Esophagus muscularis mucosa (tissue), 4 donors: Measurements from ENCODE around the gene OXNAD1. TPM values are rescaled to one million over a fixed set of nuclear protein-coding genes. Genes with fewer than 3 reads are reported as not detected.

Source experiments
- DNase-seq: peaks from one replicate; pipeline ENCODE4 v3.0.0-alpha.2; 2017; ENCODE audit errors: extremely low spot score
- H3K27ac ChIP-seq, 4 donors: fragments of 200-600 bp; sonication (generic); replicated peaks in 1 of 4; 1 replicate in 3 of 4; 2 replicates in 1 of 4; pipeline ENCODE4 v1.5.1; 2016 to 2019; ENCODE audit warnings: mild to moderate bottlenecking in 1 of 4
- H3K27me3 ChIP-seq, 4 donors: fragments of 200-600 bp; sonication (generic); one replicate each; pipeline versions ENCODE4 v1.5.1 to v1.6.0; 2016 to 2019
- H3K36me3 ChIP-seq, 4 donors: fragments of 200-600 bp; sonication (generic); one replicate each; pipeline ENCODE4 v1.5.1; 2016 to 2019
- H3K4me1 ChIP-seq, 4 donors: fragments of 200-600 bp; sonication (generic); one replicate each; pipeline ENCODE4 v1.5.1; 2016 to 2019
- H3K4me3 ChIP-seq, 4 donors: fragments of 200-600 bp; sonication (generic); 1 replicate in 2 of 4; 2 replicates in 2 of 4; pipeline ENCODE4 v1.5.1; 2016 to 2019; ENCODE audit warnings: mild to moderate bottlenecking in 4 of 4, moderate library complexity in 1 of 4
- H3K9me3 ChIP-seq, 4 donors: fragments of 200-600 bp; sonication (generic); 1 replicate in 3 of 4; 2 replicates in 1 of 4; pipeline ENCODE4 v1.5.1; 2016 to 2019
- CTCF ChIP-seq, 3 experiments: fragments of 200-600 bp in 2 of 3; fragments of 450-650 bp in 1 of 3; sonication (generic) in 2 of 3; IDR thresholded peaks; one replicate each; pipeline ENCODE4 v1.5.1; 2017 to 2019; ENCODE audit warnings: antibody characterized with exemption in 3 of 3, mild to moderate bottlenecking in 2 of 3, moderate library complexity in 1 of 3
- EP300 ChIP-seq: sonication (generic); formaldehyde crosslinking; IDR thresholded peaks from one replicate; pipeline ENCODE4 v1.6.1; 2017; ENCODE audit warnings: antibody characterized with exemption
- POLR2A ChIP-seq: fragments of 450-650 bp; IDR thresholded peaks from one replicate; pipeline ENCODE4 v1.6.1; 2017; ENCODE audit warnings: antibody characterized with exemption, moderate library complexity, mild to moderate bottlenecking, low read depth
- POLR2AphosphoS5 ChIP-seq, 2 donors: sonication (generic); formaldehyde crosslinking; IDR thresholded peaks; one replicate each; pipeline ENCODE4 v1.6.1; 2017; ENCODE audit warnings: antibody characterized with exemption in 2 of 2
- WGBS: methylation state at CpG from one replicate; pipeline ENCODE4 v1.1.5; 2018; 5-methylcytosine and 5-hydroxymethylcytosine counted together
- intact Hi-C: fragments of 100-400 bp; cut with DNase I; formaldehyde crosslinking; loops from one replicate; pipeline ENCODE4 v1.15.1; 2023
- total RNA-seq, 4 donors: library from RNA; depleted of rRNA; stranded (reverse); fragments of >200 nt; gene quantifications; one replicate each; pipeline versions ENCODE4 v1.1.0 to v1.2.1, GENCODE V29; 2016

The OXNAD1 gene
- total RNA-seq, 4 donors from 2014 or later: 6.7 to 13.3 (median 10.2) TPM

DNA sequence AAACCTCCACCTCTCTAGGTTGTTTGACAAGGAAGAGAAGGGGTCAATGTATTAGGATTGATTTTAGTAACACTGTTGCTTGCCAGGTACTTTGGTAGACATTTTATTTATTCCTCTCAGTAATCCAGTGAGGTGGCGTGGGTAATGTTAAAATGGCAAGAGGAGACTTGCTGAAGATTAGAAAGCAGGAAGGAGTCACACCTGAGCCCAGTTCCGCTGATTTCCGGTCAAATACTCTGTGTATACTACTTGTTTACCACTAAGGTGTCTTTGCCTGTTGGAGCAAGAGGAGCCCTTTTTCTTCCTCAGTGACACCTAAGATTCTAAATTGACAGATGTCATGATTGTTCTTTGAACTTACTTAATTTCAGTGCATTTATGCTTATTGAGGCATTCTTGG is 1.7 kb downstream of the OXNAD1 start:
- WGBS: 76% methylated on average over 3 of the region's 3 CpGs
- no peak for TF ChIP-seq POLR2A
- TF ChIP-seq CTCF (IDR thresholded peaks at IDR 0.05): no peak
- TF ChIP-seq POLR2AphosphoS5 (IDR thresholded peaks at IDR 0.05): no peak
- no peak for TF ChIP-seq EP300
- H3K4me1 ChIP-seq: peaks cover 38 to 63% (median 59%) of the 10 kb centered on the region in 4 donors
- H3K27me3 ChIP-seq: no peaks in the 10 kb centered on the region
- H3K36me3 ChIP-seq: peaks cover 6 to 32% (median 24%) of the 10 kb centered on the region in 4 donors
- no peak overlapping the region for H3K4me3 ChIP-seq
- no peaks in the 10 kb centered on the region for H3K9me3 ChIP-seq
- intact Hi-C loops: no loop called here
- H3K27ac ChIP-seq: peak overlapping the region; percentile 13 to 94 (median 66)
- DNase-seq: no peak

DNA sequence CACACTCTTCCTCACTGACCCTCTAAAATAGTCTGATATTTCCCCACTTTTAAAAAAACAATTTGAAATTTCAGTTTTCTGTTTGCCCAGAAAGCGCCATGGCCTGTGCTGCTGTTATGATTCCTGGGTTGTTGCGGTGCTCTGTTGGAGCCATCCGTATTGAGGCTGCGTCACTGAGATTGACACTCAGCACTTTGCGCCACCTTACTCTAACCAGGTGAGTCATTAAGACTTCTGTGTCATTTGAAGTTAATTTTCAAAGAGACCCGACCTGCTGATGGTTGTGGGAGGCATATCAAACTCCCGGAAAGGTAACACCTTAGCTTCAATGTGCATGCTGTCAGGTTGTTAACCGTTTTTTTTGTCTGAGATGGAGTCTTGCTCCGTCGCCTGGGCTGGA is 5.8 kb downstream of the OXNAD1 start:
- no peak for DNase-seq
- peaks cover 6 to 48% (median 31%) of the 10 kb centered on the region in 4 donors for H3K36me3 ChIP-seq
- H3K4me3 ChIP-seq: no peak overlapping the region
- peaks cover 21 to 31% (median 31%) of the 10 kb centered on the region in 4 donors for H3K4me1 ChIP-seq
- 94% methylated on average over 10 of the region's 10 CpGs for WGBS
- no peaks in the 10 kb centered on the region for H3K27me3 ChIP-seq
- intact Hi-C loops: no loop called here
- no peak for TF ChIP-seq EP300
- no peak for TF ChIP-seq POLR2AphosphoS5 (IDR thresholded peaks at IDR 0.05)
- H3K9me3 ChIP-seq: no peaks in the 10 kb centered on the region
- H3K27ac ChIP-seq: no peak overlapping the region

DNA sequence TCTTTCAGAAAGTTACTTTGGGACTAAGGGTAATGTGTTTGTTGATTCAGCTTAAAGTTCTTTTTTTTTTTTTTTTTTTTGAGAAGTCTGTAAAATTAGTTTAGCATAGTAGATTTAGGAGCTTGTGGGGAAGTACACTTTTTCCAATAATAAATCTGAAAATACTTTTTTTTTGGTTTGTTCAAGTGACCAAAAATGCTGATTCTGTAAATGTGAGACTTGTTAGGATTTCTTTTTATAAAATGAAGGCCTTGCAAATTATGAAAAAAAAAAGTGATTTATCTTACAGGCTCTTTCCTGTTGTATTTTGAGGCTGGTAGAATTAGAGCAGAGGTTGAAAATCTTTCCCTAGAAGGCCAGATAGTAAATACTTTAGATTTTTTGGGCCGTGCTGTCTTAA is 7.6 kb downstream of the OXNAD1 start:
- Histone ChIP-seq H3K27me3 (no peaks in the 10 kb centered on the region), H3K36me3 (peaks cover 6 to 50% (median 34%) of the 10 kb centered on the region in 4 donors), H3K9me3 (no peaks in the 10 kb centered on the region), H3K4me1 (peaks cover 9 to 15% (median 14%) of the 10 kb centered on the region in 4 donors), H3K4me3 (no peak overlapping the region), H3K27ac (no peak overlapping the region)
- TF ChIP-seq CTCF (IDR thresholded peaks at IDR 0.05) (no peak), EP300 (no peak), POLR2AphosphoS5 (IDR thresholded peaks at IDR 0.05) (no peak), POLR2A (no peak)
- intact Hi-C loops: no loop called here
- WGBS: 88% methylated on average over 1 of the region's 1 CpG
- no peak for DNase-seq

GRCh38 chr3:16273867-16274266 is 8.9 kb downstream of the OXNAD1 start:
- Histone ChIP-seq H3K36me3 (peaks cover 6 to 50% (median 34%) of the 10 kb centered on the region in 4 donors), H3K9me3 (no peaks in the 10 kb centered on the region), H3K4me3 (no peak overlapping the region), H3K27ac (no peak overlapping the region), H3K4me1 (peaks cover 3 to 15% (median 9%) of the 10 kb centered on the region in 4 donors), H3K27me3 (no peaks in the 10 kb centered on the region)
- intact Hi-C loops: no loop called here
- no peak for TF ChIP-seq POLR2A
- TF ChIP-seq CTCF (IDR thresholded peaks at IDR 0.05): no peak
- TF ChIP-seq EP300: no peak
- no peak for TF ChIP-seq POLR2AphosphoS5 (IDR thresholded peaks at IDR 0.05)
- WGBS: 89% methylated on average over 2 of the region's 2 CpGs
- DNase-seq: no peak

GRCh38 chr3:16277471-16277870 is 12.5 kb downstream of the OXNAD1 start:
- 85% methylated on average over 3 of the region's 3 CpGs for WGBS
- no peaks in the 10 kb centered on the region for H3K27me3 ChIP-seq
- peak overlapping the region in 1 of 4 donors; percentile 11 for H3K27ac ChIP-seq
- peaks cover 0 to 24% (median 10%) of the 10 kb centered on the region in 4 donors for H3K36me3 ChIP-seq
- DNase-seq: no peak
- H3K4me1 ChIP-seq: peaks cover 6 to 29% (median 18%) of the 10 kb centered on the region in 4 donors
- H3K4me3 ChIP-seq: no peak overlapping the region
- no peaks in the 10 kb centered on the region for H3K9me3 ChIP-seq
- intact Hi-C loops: no loop called here
- TF ChIP-seq POLR2A (no peak), CTCF (IDR thresholded peaks at IDR 0.05) (no peak), EP300 (no peak), POLR2AphosphoS5 (IDR thresholded peaks at IDR 0.05) (no peak)
